Activated CD4-positive, alpha-beta T cell treated with anti-CD3 and anti-CD28 coated beads for 36 hours (primary cell): ENCODE results near the gene DGKZ. TPM values are rescaled to one million over a fixed set of nuclear protein-coding genes. Genes with fewer than 3 reads are reported as not detected.

Source experiments
- ATAC-seq: fragments of 200-7000 bp; cut with Tn5 transposase; one replicate; pipeline ENCODE4 v1.10.0; 2021; ENCODE audit warnings: mild to moderate bottlenecking, moderate library complexity
- CTCF ChIA-PET: fragments of 350-600 bp; sonication (Branson Sonifier 250); formaldehyde crosslinking; loops from one replicate; lab custom pipeline; 2021; ENCODE audit warnings: antibody characterized with exemption; lab: Charles Lee
- POLR2A ChIA-PET: fragments of 350-600 bp; sonication (Branson Sonifier 250); formaldehyde crosslinking; loops from one replicate; lab custom pipeline; 2021; ENCODE audit warnings: antibody characterized with exemption, inconsistent platforms; lab: Charles Lee
- DNase-seq: peaks from one replicate; pipeline ENCODE4 v3.0.0-alpha.2; 2020
- H3K27ac Mint-ChIP-seq: one replicate; pipeline ENCODE4 v1.8.0; 2021; ENCODE audit warnings: mixed read lengths
- H3K27me3 Mint-ChIP-seq: one replicate; pipeline ENCODE4 v1.8.0; 2021; ENCODE audit warnings: mixed read lengths
- H3K36me3 Mint-ChIP-seq: one replicate; pipeline ENCODE4 v1.8.0; 2021; ENCODE audit warnings: low read depth, mixed read lengths
- H3K4me1 Mint-ChIP-seq: one replicate; pipeline ENCODE4 v1.8.0; 2021; ENCODE audit warnings: mixed read lengths
- H3K4me3 Mint-ChIP-seq: one replicate; pipeline ENCODE4 v1.8.0; 2021; ENCODE audit warnings: mild to moderate bottlenecking, moderate library complexity, mixed read lengths
- H3K9me3 Mint-ChIP-seq: one replicate; pipeline ENCODE4 v1.8.0; 2021; ENCODE audit warnings: low read depth, mixed read lengths
- intact Hi-C, 2 experiments: fragments of 100-400 bp; cut with DNase I in 1 of 2; cut with micrococcal nuclease in 1 of 2; formaldehyde crosslinking; loops; one replicate each; pipeline versions ENCODE4 v1.14.2 to v1.15.1; 2022 to 2024; cut with DNase I, micrococcal nuclease
- total RNA-seq, 2 experiments: library from RNA; stranded (reverse); gene quantifications; one replicate each; pipeline ENCODE4 v1.2.3, GENCODE V29; 2021

DGKZ gene
- total RNA-seq, 2 experiments from 2014 or later = 87.6 to 101 TPM

DNA sequence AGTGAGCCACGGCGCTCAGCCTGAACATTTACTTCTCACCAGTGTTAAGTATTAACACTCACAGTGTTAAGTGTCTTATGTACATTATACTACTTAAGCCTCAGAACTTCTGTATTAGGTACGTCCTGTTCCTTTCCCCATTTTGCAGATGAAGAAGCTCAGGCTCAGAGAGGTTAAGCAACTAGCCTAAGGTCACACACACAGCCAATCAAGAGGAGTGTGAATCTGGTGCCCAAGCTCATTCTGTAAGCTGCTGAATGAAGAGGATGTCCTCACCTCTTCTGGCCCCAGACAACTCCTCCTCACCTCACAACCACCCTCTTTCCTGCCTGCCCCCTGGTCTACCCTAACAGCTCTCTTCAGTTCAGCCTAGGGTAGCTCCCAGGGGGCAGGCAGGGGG is 39.9 kb upstream of the DGKZ start:
- Mint-ChIP-seq H3K27me3 (no peaks in the 10 kb centered on the region), H3K4me1 (peaks cover 5% of the 10 kb centered on the region), H3K9me3 (no peaks in the 10 kb centered on the region), H3K27ac (no peak overlapping the region), H3K36me3 (no peaks in the 10 kb centered on the region), H3K4me3 (no peak overlapping the region)
- DNase-seq = no peak
- intact Hi-C loops = loop anchor here in 1 of 2 experiments (5.0 to 10.0 kb wide), 2 partner anchors 57 to 340 kb away; no protein-coding TSS in a partner anchor
- ChIA-PET POLR2A (interaction anchor here (0.9 kb wide), 1 partner anchor 297 kb away, joined by 3 read pairs; no protein-coding TSS in a partner anchor), CTCF (interaction anchor here (0.7 to 12.1 kb wide), 15 partner anchors 8 to 342 kb away, joined by 3 to 230 read pairs (median 4); partner anchors contain the start of gene CHRM4)
- no peak for ATAC-seq

DNA sequence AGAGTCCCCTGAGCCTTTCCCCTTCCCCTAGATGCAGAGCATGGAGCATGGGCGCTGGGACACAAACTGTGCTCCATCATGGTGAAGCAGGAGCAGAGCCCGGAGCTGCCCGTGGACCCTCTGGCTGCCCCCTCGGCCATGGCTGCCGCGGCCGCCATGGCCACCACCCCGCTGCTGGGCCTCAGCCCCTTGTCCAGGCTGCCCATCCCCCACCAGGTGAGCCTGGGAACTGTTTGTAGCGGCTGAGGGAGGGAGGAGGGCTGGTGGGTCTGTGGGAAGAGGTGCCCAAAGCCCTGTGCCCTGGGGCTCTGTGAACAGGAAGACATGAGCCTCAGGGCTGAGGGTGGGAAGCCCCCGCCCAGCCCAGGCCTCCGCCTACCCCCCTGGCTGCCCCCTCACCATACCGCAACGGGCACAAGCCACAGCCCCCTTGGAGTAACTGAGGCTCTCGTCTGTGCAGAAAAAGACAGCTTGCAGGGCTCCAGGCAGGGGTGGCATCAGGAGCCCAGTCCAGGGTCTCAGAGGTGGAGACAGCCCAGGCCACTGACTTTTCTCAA is 39.4 kb upstream of the DGKZ start:
- no peaks in the 10 kb centered on the region for H3K9me3 Mint-ChIP-seq
- POLR2A ChIA-PET = interaction anchor here (0.9 kb wide), 1 partner anchor 298 kb away, joined by 3 read pairs; no protein-coding TSS in a partner anchor
- DNase-seq (no peak), ATAC-seq (no peak)
- no peak overlapping the region for H3K4me3 Mint-ChIP-seq
- no peak overlapping the region for H3K27ac Mint-ChIP-seq
- intact Hi-C loops = loop anchor here (1.0 to 10.0 kb wide), 4 partner anchors 57 to 343 kb away; no protein-coding TSS in a partner anchor
- CTCF ChIA-PET = interaction anchor here (0.7 to 12.1 kb wide), 19 partner anchors 7 to 343 kb away, joined by 3 to 230 read pairs (median 4); partner anchors contain the start of gene CHRM4
- no peaks in the 10 kb centered on the region for H3K27me3 Mint-ChIP-seq
- peaks cover 5% of the 10 kb centered on the region for H3K4me1 Mint-ChIP-seq
- H3K36me3 Mint-ChIP-seq = no peaks in the 10 kb centered on the region

DNA sequence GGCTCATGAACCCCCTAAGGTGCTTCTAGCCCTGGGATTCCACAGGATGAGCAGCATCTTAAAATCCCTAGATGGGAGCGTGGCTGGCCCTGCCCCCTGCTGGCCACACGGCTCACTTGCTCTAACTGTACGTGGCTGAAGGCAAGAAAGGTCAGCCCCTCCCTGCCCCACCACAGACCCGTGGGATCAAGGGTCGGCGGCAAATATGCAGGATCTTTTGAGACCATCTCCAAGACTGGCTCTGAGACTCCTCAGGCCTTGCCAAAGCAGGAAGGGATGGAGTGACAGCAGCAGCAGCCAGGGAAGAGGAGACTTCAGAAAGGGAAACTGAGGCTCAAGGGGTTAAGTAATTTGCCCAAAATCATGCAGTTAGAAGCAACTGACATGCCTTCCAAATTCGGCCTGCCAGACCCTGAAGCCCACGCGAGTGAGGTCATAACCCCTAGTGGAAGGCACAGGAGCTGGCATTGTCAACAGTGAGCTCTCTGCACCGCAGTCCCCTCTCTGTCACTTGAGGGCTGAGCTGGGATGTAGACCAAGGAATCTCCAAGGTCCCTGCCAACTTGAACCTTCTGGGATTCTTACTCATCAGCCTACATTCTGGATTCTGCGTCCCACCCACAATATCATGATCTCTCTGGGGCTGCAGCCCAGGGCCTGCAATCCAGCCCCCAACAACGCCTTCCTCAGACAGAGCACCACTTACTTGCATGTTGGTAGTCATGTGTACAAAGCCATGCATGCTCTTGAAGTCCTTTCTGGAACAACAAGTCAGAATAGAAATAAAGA is 38.4 kb upstream of the DGKZ start:
- CTCF ChIA-PET = interaction anchor here (0.6 to 12.1 kb wide), 28 partner anchors 8 to 437 kb away, joined by 3 to 230 read pairs (median 4); partner anchors contain the start of genes CHRM4 and CREB3L1
- ATAC-seq = peak; percentile 86
- H3K27me3 Mint-ChIP-seq = no peaks in the 10 kb centered on the region

DNA sequence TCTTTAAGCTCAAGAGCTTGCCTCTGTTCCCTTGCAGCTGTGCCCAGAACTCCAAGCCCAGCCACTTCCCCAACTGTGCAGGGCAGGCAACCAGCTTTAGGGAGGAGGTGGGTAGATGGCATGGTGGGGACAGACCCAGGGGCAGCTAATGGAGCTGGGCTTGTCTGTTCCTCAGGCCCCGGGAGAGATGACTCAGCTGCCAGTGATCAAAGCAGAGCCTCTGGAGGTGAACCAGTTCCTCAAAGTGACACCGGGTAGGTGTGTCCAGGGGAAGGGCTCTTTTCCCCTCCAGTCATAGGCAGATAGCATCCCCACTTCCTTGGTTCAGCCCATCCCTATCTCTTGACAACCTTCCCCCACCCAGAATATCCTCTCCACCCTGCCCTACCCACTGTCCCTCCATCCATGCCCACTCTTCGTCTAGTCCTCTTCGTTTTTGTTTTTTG is 37.4 kb upstream of the DGKZ start:
- no peaks in the 10 kb centered on the region for H3K9me3 Mint-ChIP-seq
- ChIA-PET CTCF (interaction anchor here (0.6 to 12.1 kb wide), 25 partner anchors 9 to 1340 kb away, joined by 3 to 230 read pairs (median 4); partner anchors contain the start of gene CREB3L1), POLR2A (no interaction called here)
- no peak overlapping the region for H3K27ac Mint-ChIP-seq
- ATAC-seq (peak; percentile 52), DNase-seq (peak; percentile 27)
- no peak overlapping the region for H3K4me3 Mint-ChIP-seq
- intact Hi-C loops = loop anchor here (5.0 to 10.0 kb wide), 4 partner anchors 55 to 435 kb away; partner anchors contain the start of gene PHF21A (in 1 of the 2)
- H3K27me3 Mint-ChIP-seq = no peaks in the 10 kb centered on the region
- H3K36me3 Mint-ChIP-seq = no peaks in the 10 kb centered on the region
- H3K4me1 Mint-ChIP-seq = peaks cover 5% of the 10 kb centered on the region

More for the DNA sequence above, 38.4 kb upstream of the DGKZ start:
- no peaks in the 10 kb centered on the region for H3K36me3 Mint-ChIP-seq
- intact Hi-C loops = loop anchor here (1.0 to 10.0 kb wide), 4 partner anchors 56 to 344 kb away; no protein-coding TSS in a partner anchor
- POLR2A ChIA-PET = no interaction called here
- DNase-seq = peak; percentile 85
- no peaks in the 10 kb centered on the region for H3K9me3 Mint-ChIP-seq
- H3K4me3 Mint-ChIP-seq = no peak overlapping the region
- no peak overlapping the region for H3K27ac Mint-ChIP-seq
- peaks cover 5% of the 10 kb centered on the region for H3K4me1 Mint-ChIP-seq

DNA sequence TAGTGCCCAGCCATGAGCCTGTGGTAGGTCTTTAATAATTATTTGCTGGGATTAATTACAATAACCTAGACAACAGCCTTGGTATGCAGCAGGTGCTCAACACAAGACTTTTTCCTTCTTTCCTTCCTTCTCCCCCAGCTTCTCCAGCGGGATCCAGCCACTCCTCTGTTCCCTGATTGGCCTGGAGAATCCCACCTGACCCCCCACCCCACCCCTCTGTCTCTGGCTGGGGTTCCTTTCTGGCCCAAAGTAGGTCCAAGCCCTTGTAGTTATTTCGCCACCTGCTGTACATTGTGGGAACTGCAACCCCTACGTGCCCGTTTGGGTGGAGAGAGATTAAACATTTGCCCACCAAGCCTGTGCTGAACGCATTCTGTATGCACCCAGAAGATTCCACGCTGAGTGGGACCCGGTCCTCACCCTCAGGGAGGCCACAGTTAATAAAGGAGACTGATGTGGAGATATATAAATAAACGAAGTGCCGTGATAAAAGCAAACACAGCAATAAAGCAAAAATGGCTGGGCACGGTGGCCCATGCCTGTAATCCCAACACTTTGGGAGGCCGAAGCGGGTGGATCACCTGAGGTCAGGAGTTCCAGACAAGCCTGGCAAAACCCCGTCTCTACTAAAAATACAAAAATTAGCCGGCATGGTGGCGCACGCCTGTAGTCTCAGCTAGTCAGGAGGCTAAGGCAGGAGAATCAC is 32.1 kb upstream of the DGKZ start:
- intact Hi-C loops = loop anchor here (1.0 to 10.0 kb wide), 7 partner anchors 68 to 440 kb away; partner anchors contain the start of gene PHF21A (in 2 of the 2)
- Mint-ChIP-seq H3K36me3 (no peaks in the 10 kb centered on the region), H3K9me3 (no peaks in the 10 kb centered on the region), H3K27me3 (no peaks in the 10 kb centered on the region), H3K4me1 (peaks cover 16% of the 10 kb centered on the region), H3K27ac (no peak overlapping the region), H3K4me3 (no peak overlapping the region)
- ChIA-PET CTCF (interaction anchor here (0.5 to 12.1 kb wide), 19 partner anchors 8 to 231 kb away, joined by 3 to 230 read pairs (median 4); no protein-coding TSS in a partner anchor), POLR2A (interaction anchor here (0.6 kb wide), 1 partner anchor 64 kb away, joined by 4 read pairs; no protein-coding TSS in a partner anchor)
- DNase-seq = peak; percentile 86
- ATAC-seq = peak; percentile 81

DNA sequence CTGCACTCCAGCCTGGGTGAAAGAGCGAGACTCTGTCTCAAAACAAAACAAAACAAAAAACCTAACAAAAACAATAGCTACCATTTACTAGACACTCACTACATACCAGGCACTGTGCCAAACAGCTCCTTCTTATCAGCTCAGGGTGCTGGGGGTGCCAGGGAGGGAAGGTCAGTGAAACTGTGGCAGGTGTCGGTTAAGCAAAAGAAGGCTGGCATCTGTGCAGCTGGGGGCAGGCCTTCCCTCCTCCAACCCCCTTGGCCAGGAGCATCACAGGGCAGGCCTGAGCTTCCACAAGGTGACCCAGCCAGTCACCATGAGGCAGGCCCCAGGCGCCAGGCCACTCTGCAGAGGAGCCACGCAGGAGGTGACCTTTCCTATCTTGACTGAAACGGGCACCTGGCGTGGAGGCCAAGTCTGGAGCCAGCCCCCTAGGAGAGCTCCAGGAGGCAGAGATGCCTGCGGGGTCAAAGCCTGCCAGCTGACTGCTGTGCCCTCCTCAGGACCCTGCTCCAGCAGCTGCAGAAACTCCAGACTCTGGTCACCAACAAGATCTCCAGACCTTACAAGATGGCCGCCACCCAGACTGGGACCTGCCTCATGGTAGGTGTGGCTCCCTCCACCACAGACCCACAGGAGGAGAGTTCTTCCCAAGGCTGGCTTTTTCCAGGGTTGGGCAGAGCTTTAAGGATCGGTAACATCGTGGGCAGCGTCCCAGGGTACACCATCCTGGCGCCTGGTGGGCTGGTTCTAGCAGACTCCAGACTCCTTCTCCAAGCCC is 31.3 kb upstream of the DGKZ start:
- no peaks in the 10 kb centered on the region for H3K9me3 Mint-ChIP-seq
- intact Hi-C loops = loop anchor here (1.0 to 10.0 kb wide), 7 partner anchors 69 to 441 kb away; partner anchors contain the start of gene PHF21A (in 2 of the 2)
- H3K4me1 Mint-ChIP-seq = peaks cover 16% of the 10 kb centered on the region
- ChIA-PET POLR2A (interaction anchor here (0.6 kb wide), 1 partner anchor 65 kb away, joined by 4 read pairs; no protein-coding TSS in a partner anchor), CTCF (interaction anchor here (0.5 to 12.1 kb wide), 17 partner anchors 9 to 350 kb away, joined by 3 to 230 read pairs (median 4); no protein-coding TSS in a partner anchor)
- DNase-seq (no peak), ATAC-seq (no peak)
- no peaks in the 10 kb centered on the region for H3K36me3 Mint-ChIP-seq
- H3K4me3 Mint-ChIP-seq = no peak overlapping the region
- H3K27me3 Mint-ChIP-seq = no peaks in the 10 kb centered on the region
- no peak overlapping the region for H3K27ac Mint-ChIP-seq

DNA sequence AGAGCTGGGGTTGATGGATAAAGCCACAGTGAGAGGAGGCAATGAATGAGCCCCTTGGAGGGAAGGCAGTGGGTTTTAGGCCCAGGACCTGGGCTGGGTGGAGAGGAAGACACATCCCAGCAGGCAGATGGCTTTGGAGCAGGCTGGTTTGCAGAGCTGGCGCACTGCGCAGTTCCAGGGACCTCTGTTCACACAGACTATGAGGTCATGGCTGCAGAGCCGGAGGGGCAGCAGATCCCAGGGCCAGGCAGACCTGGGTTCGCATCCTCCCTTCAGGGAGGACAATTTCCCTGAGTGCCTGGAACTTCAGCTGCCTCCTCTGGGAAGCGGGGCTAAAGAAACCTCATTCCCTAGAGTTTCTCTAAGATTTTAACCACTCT is 28.2 kb upstream of the DGKZ start:
- H3K27me3 Mint-ChIP-seq = no peaks in the 10 kb centered on the region
- intact Hi-C loops = loop anchor here (5.0 to 10.0 kb wide), 3 partner anchors 194 to 444 kb away; partner anchors contain the start of gene PHF21A (in 2 of the 2)
- no peak for DNase-seq
- H3K4me1 Mint-ChIP-seq = peaks cover 16% of the 10 kb centered on the region
- H3K36me3 Mint-ChIP-seq = no peaks in the 10 kb centered on the region
- H3K4me3 Mint-ChIP-seq = peak overlapping the region; percentile 6
- no peak for ATAC-seq
- ChIA-PET POLR2A (interaction anchor here (1.1 kb wide), 1 partner anchor 198 kb away, joined by 3 read pairs; the partner anchor contains the start of gene PHF21A), CTCF (interaction anchor here (0.6 to 3.9 kb wide), 13 partner anchors 10 to 203 kb away, joined by 3 to 34 read pairs (median 4); partner anchors contain the start of gene DGKZ)
- H3K27ac Mint-ChIP-seq = peak overlapping the region; percentile 86
- no peaks in the 10 kb centered on the region for H3K9me3 Mint-ChIP-seq

DNA sequence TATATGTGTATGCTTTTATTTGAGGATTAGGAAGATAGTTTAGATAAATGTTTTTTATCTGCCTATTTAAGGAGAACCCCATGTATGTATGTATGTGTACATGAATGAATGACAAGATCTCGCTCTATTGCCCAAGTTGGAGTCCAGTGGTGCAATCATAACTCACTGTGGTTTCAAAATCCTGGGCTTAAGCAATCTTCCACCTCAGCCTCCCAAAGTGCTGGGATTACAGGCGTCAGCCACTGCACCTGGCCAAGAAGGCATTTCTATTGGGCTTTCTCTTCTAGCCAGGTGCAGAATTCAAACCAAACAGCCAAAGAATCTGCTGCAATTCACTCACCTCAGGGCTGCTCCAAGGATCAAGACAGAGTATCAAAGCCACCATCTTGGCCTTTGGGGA is 25.5 kb upstream of the DGKZ start:
- Mint-ChIP-seq H3K4me1 (peaks cover 14% of the 10 kb centered on the region), H3K27ac (no peak overlapping the region), H3K4me3 (no peak overlapping the region), H3K36me3 (no peaks in the 10 kb centered on the region), H3K9me3 (no peaks in the 10 kb centered on the region), H3K27me3 (no peaks in the 10 kb centered on the region)
- ChIA-PET CTCF (interaction anchor here (0.6 to 3.3 kb wide), 3 partner anchors 8 to 83 kb away, joined by 3 to 12 read pairs (median 9); no protein-coding TSS in a partner anchor), POLR2A (no interaction called here)
- intact Hi-C loops = no loop called here
- ATAC-seq = no peak
- DNase-seq = no peak

DNA sequence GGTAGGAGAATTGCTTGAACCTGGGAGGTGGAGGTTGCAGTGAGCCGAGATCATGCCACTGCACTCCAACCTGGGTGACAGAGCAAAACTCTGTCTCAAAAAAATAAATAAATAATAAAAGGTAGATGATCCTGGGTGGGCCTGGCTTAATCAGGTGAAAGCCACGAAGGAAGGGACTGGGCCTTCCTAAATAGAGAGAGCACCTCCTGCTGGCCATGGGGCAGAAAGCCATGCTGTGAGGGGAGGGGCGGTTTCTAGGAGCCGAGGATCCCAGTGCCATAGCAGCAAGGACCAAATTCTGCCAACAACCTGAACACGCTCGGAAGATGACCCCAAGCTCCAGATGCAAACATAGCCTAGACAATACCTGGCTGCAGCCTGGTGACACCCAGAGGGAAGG is 24.5 kb upstream of the DGKZ start:
- peak; percentile 63 for DNase-seq
- Mint-ChIP-seq H3K27me3 (no peaks in the 10 kb centered on the region), H3K27ac (no peak overlapping the region), H3K4me3 (no peak overlapping the region), H3K9me3 (no peaks in the 10 kb centered on the region), H3K36me3 (no peaks in the 10 kb centered on the region), H3K4me1 (peaks cover 18% of the 10 kb centered on the region)
- CTCF ChIA-PET = interaction anchor here (1.1 to 3.3 kb wide), 3 partner anchors 9 to 86 kb away, joined by 3 to 12 read pairs (median 9); no protein-coding TSS in a partner anchor
- ATAC-seq = peak; percentile 52
- intact Hi-C loops = no loop called here
- POLR2A ChIA-PET = no interaction called here
